Spleen (tissue), 7 donors: Measurements from ENCODE around the gene ARID3B.

Experiments used
- CTCF ChIP-seq, 11 experiments: fragments of 200-600 bp in 7 of 11; fragments of 450-650 bp in 4 of 11; sonication (generic) in 4 of 11; IDR thresholded peaks in 8 of 11; conservative IDR thresholded peaks in 3 of 11; 1 replicate in 7 of 11; 2 replicates in 4 of 11; pipeline versions ENCODE4 v1.4.0 to v1.8.0; 2016 to 2021; ENCODE audit warnings: antibody characterized with exemption in 11 of 11, inconsistent platforms in 4 of 11, mild to moderate bottlenecking in 1 of 11
- POLR2A ChIP-seq, 3 donors: fragments of 450-650 bp; IDR thresholded peaks; one replicate each; pipeline ENCODE4 v1.5.1; 2017; ENCODE audit warnings: antibody characterized with exemption in 3 of 3, mild to moderate bottlenecking in 1 of 3
- POLR2AphosphoS5 ChIP-seq, 3 donors: sonication (generic); formaldehyde crosslinking; IDR thresholded peaks; one replicate each; pipeline ENCODE4 v1.5.1; 2017; ENCODE audit warnings: antibody characterized with exemption in 3 of 3
- donor health status: DM: no; HTN: no; CAD: no; lungs with moderate emphysema.
- donor health status: DM: no; HTN: no; CAD: no.
- donor health status: DM: no; HTN: no; CAD: no.

DNA sequence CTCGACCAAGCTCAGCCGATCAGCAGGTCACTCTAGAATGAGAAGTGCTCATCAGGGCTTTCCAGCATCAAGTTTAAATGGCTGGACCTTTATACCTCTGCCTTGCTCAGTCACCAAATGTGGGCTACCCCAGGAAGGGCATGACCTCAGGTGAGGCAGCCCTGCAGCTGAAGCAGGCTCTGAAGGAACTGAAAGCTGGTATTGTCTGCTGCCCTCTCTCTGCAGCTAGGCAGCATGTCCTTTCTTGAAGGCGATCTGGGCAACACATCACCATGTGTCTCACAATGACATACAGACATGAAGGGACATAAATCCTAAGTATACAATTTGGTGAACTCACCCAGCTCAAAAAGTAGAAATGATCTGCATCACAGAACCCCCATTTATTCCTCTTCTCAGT, 38.7 kb upstream of the ARID3B start:
- TF ChIP-seq CTCF (IDR thresholded peaks at IDR 0.05 in 8 of 11, conservative IDR thresholded peaks at IDR 0.05 in 3 of 11), result no peak
- TF ChIP-seq POLR2A (IDR thresholded peaks at IDR 0.05), result no peak
- no peak for TF ChIP-seq POLR2AphosphoS5 (IDR thresholded peaks at IDR 0.05)
